ENCODE measurements around the gene HEXD.
A peak's percentile ranks its signal among the peaks of the same experiment; 100 is the strongest.

HEXD gene

GRCh38 chr17:82382933-82383255 lies 35.3 kb upstream of the HEXD start:
- DNase-seq: no peak

DNA sequence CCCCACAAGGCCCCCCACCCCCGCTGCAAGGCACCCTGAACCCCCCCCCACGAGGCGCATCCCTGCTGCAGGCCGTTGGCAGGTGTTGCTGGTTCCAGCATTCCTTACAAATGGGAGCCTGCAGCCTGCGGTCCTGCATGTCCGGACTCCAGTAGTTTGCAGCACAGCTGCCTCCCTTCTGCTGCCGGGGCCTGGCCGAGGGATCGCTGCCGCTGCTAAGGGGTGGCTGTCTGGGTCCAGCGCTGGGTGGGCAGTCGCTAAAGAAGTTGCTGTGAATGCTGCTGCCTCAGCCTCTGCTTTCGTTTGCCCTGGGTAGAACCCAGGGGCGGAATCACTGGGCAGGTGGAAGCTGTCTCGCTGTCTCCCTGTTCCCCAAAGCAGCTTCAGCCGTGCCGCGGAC lies 34.7 kb upstream of the HEXD start:
- DNase-seq: no peak

DNA sequence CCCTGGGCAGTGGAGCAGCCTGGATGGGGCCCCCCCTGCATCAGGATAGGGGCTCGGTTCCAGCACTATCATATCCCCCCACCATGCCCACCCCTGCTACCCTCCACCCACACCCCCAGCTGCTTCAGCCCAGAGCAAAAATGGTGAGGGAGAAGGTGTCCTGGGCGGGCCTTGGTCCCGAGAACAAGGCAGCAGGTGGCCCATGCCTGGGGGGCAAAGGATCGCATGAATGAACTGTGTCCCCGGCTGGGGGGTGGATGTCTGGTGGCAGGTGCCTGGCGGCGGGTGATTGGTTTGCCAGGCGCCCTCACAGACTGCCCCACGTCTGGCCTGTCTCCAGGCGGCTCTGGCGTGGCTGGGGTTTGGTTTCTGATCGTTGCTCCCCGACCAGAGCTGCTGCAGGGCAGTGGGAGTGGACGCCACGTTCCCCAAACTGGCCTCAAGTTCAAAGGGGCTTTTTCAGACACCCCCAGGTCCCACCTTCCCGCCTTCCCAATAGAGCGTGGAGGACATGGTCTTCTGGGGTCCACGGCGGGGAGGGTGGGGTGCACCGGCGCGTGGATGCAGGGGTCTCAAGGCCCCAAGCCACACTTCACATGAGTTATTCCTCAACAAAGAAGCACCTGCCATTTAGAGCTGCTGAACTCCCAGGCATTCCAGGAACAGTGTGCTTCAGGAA lies 34.0 kb upstream of the HEXD start:
- DNase-seq: no peak

DNA sequence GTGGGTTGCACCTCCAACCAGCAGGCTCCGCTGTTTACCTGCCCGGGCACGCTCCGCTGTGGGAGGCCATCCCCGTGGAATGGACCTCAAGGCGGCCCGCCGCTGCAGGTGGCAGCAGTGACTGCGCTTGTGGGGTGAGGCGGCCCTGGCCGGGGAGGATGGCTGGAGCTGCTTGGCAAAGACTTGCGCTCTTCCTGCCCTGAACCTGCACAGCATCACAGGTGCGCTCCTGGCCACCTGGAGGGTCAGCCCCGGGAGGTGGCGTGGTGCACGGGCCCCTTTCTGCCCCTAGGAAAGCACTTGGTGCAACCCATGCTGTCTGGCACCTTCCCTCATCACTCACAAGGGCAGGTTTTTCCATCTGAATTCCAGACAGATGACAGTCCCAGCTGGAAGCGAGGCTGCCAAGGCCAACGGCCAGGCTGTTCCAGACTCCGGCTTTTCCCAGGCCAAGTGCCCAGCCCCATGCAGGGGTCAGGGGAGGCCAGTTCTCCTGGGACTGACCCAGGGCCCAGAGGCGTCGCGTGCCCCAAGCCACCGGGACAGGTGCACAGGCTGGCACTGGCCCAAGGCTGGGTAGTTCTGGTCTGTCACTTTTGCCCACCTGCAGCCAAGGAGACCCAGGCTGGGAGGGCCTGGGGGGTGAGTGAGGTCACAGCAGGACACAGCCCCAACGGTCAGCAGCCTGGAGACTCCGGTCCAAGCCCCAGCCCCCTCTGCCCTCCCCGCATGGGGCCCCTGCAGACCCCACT lies 33.2 kb upstream of the HEXD start:
- DNase-seq: no peak

DNA sequence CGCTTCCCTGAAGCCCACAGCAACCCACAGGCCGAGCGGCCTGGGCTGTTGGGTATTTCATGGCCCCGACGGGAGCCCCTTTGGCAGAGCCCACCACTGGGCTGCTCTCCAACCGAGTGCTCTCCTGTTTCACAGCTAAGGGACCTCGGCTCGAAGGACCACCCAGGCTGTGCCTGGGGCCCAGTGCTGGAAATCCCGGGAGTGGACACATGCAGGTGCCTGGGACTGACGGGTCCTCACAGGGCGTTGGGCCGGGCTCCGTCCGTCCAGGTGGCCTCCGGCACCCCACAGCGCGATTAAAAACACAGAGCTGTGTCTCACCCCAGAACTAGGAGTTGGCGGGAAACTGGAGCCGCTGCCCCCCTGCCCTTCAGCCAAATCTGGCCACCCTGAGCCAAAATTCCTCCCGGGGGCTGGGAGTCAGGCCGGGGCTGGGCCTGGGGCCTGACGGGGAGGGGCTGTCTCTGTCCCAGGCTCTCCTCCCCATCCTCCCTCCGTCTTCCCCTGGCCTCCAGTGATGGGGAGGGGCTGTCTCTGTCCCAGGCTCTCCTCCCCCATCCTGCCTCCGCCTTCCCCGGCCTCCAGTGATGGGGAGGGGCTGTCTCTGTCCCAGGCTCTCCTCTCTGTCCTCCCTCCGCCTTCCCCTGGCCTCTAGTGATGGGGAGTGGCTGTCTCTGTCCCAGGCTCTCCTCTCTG lies 32.4 kb upstream of the HEXD start:
- no peak for DNase-seq

DNA sequence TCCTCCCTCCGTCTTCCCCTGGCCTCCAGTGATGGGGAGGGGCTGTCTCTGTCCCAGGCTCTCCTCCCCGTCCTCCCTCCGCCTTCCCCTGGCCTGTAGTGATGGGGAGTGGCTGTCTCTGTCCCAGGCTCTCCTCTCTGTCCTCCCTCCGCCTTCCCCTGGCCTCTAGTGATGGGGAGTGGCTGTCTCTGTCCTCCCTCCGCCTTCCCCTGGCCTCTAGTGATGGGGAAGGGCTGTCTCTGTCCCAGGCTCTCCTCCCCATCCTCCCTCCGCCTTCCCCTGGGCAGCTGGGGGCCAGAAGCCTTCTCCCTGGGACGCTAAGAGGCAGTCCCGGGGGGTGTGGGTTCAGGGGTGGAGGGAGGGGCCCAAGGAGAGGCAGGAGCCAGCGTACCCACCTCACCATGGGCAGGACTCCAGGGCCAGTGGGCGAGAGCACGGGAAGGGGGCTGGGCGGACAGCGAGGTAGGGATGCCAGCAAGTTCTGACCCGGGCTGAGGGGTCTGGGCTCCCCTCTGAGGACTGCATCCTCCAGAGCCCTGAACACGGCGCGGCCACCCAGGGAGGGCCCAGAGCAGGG lies 31.8 kb upstream of the HEXD start:
- DNase-seq: no peak

DNA sequence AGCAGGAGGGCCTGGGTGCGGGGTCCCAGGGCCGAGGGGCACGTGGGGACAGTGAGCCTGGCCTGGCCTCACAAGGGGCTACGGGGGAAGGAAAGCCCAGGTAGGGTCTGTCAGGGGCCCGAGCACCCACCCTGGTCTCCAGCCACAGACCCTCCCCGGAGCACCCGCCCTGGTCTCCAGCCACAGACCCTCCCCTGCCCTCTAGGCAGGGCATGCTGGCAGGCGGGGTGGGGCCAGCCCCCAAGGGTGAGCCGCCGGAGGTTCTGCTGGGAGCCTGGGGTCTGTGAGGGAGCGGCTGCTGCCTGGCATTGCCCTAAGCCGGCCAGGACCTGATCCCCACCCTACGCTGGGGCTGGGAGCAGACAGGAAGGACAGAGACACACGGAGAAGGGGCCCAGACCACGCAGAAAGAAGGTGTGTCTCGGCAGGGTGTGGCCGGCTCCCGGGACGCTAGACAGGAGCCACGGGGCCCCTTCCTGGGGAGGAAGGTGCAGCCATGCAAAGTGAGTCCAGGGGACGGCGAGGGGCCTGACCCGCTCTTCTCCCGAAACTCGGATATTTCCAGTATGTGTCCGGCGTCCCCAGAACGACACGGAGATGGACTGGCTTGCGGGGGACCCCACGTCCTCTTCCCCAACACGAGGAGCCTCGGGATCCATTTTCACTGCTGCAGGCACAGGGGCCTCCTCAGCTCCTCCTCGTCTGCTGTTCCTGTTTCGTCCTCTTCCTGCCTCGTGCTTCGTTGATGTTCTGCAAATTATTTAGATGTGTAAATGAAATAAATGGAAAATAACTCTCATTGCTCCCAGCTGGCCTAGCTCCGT lies 31.1 kb upstream of the HEXD start:
- DNase-seq: peak; percentile 16 to 34

- no peak for DNase-seq
These were observed 30.4 kb upstream of the HEXD start for GRCh38 chr17:82387705-82388106.

- DNase-seq: no peak
These were observed 29.8 kb upstream of the HEXD start for GRCh38 chr17:82388223-82388921.

DNA sequence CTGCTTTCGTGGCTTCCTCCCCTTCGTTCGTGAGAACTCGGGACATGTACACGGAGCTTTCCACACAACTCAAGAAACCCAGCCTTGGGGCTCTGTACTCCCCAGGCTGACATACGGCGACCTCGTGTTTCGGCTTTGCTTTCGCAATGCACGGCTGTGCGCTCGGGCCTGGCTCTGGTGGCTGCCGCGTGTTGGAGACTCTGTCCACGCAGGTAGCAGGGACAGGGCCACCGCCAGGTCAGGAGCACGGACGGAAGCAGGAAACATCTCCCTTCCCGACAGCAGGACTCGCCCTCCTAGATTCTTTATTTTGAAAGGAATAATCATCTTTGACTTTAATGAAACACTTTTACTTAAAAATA lies 29.2 kb upstream of the HEXD start:
- DNase-seq: peak in 1 of 2 donors; percentile 20

DNA sequence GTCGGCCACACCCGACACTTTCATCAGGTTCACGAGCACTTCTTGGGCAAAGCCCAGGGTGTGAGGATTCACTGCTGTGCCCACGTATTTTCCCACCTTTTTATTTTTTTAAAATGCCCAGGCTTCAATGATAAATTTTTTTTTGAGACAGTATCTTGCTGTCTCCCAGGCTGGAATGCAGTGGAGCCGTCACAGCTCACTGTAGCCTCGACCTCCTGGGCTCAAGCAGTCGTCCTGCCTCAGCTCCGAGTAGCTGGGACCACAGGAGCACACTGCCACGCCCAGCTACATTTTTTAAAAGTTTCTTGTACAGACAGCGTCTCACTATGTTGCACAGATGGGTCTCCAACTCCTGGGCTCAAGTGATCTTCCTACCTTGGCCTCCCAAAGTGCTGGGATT lies 28.8 kb upstream of the HEXD start:
- DNase-seq: no peak

GRCh38 chr17:82390015-82390859 lies 27.9 kb upstream of the HEXD start:
- no peak for DNase-seq

DNA sequence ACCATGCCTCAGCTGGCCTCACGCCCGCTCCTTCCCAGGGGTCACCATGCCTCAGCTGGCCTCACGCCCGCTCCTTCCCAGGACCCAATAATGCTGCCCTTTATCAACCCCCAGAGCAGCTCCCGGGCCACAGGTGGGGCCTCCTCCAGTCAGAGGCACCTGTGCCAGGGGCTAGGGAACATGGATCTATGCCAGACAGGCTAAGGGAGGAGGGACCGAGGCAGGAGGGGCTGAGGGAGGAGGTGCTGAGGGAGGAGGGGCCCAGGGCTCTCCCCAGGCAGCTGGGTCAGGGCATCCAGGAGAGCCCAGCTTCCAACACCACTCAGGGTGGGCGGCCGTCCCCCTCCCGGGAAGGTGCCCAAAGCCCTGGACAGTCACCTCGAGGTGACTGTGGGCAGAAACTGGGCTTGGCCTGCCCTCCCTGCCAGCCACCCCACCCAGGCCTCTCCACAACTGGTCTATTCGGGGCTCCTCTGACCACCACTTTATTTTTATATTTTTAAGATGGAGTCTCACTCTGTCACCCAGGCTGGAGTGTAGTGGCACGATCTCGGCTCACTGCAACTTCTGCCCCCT lies 27.2 kb upstream of the HEXD start:
- no peak for DNase-seq

DNA sequence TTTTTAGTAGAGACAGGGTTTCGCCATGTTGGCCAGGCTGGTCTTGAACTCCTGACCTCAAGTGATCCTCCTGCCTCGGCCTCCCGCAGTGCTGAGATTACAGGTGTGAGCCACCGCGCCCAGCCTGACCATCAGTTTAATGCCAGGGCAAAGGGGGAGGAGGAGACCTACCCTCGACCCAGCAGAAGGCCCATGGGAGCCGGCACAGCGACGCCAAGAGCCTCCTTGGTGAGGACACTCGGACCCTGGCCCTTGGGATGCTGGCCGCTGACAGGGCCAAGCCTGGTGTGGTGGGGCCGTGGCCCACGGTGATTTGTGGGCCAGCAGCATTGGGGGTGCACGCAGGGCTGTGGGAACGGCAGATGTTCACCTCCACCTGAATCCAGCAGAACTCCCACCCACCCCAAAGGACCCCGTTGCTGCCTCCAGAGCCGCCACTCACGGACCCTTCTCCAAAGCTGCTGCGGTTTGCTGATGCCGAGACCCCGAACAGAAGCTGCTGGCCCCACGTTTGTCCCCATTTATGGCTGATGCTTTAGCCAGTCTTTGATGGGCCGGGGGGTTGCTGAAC lies 26.6 kb upstream of the HEXD start:
- no peak for DNase-seq

DNA sequence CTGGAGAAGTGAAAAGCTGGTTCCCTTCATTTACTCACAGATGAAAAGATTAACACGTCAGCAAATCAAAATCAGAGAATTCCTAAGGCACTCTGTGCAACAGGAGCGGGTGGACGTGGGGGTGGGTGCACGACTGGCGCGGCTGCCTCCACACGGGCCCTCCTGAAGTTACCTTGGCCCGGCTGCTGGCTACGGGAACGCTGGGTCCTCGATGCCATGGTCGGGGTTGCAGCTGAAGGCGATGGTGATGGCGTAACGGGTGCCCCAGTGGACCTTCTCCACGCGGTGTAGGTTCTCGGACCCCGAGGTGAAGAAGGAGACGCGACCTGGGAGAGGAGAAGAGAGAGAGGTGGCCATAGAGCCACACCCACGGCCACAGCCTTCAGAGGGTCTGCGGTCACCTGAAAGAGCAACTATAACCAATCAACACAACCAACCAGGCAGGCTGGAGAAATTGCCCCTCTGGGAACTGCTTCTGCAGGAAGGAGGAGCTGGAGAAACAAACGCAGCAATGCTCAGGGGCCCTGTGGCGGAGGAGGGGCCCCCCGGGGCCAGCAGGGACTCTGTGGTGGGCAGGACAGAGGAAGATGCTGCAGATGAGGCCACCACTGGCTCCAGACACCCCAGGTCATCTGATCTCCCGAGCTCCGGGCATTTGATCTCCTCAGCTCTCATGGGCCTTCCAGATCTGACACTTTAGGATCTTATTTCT lies 25.8 kb upstream of the HEXD start:
- DNase-seq: no peak

DNA sequence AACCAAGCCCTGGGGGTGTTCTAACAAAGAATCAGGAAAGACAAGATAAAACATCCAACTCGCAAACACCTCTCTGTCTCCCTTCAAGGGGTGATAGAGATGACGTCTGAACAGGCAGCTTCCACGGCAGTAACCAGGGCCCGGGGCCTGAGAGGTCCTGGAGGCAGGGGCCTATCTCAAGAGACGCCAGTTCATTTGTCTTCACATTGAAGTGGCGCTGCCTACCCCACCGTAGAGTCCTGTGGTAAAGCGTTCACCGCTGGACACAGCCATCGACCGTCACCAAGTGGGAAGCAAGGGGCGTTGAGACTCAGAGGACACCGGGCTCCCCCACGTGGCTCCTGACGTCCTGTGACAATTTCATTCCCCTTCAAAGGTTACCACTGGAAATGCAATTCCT lies 25.2 kb upstream of the HEXD start:
- no peak for DNase-seq

GRCh38 chr17:82394278-82394677 lies 23.9 kb upstream of the HEXD start:
- no peak for DNase-seq

GRCh38 chr17:82396601-82397435 lies 21.3 kb upstream of the HEXD start:
- peak in 1 of 2 donors; percentile 13 for DNase-seq
